Stomach (tissue), 9 donors: ENCODE results near the gene SYDE1. TPM values are rescaled to one million over a fixed set of nuclear protein-coding genes. Genes with fewer than 3 reads are reported as not detected.
A peak's percentile ranks its signal among the peaks of the same experiment; 100 is the strongest.

Experiments
- DNase-seq, 2 donors: peaks; one replicate each; pipeline versions ENCODE4 v3.0.0 to v3.0.0-alpha.2; 2013 to 2019
- H3K27ac ChIP-seq, 5 donors: fragments of 200-600 bp in 4 of 5; sonication (generic) in 4 of 5; one replicate each; pipeline ENCODE4 v1.5.1; 2013 to 2019; ENCODE audit warnings: mild to moderate bottlenecking in 1 of 5, moderate library complexity in 1 of 5
- H3K27me3 ChIP-seq, 3 donors: fragments of 200-600 bp; sonication (generic); one replicate each; pipeline ENCODE4 v1.5.1; 2017 to 2019; ENCODE audit warnings: mixed run types in 1 of 3
- H3K36me3 ChIP-seq, 4 donors: fragments of 200-600 bp; sonication (generic); 1 replicate in 3 of 4; 2 replicates in 1 of 4; pipeline ENCODE4 v1.5.1; 2016 to 2019
- H3K4me1 ChIP-seq, 4 donors: fragments of 200-600 bp; sonication (generic); one replicate each; pipeline ENCODE4 v1.5.1; 2016 to 2019
- H3K4me3 ChIP-seq, 4 donors: fragments of 200-600 bp; sonication (generic) in 3 of 4; one replicate each; pipeline ENCODE4 v1.5.1; 2016 to 2019; ENCODE audit warnings: mild to moderate bottlenecking in 1 of 4
- H3K9me3 ChIP-seq, 4 donors: fragments of 200-600 bp; sonication (generic); one replicate each; pipeline ENCODE4 v1.5.1; 2016 to 2019
- EP300 ChIP-seq: sonication (generic); formaldehyde crosslinking; IDR thresholded peaks from one replicate; pipeline ENCODE4 v1.6.1; 2017; ENCODE audit warnings: antibody characterized with exemption
- POLR2A ChIP-seq, 4 donors: fragments of 450-650 bp; IDR thresholded peaks; one replicate each; pipeline ENCODE4 v1.6.1; 2016; ENCODE audit warnings: antibody characterized with exemption in 4 of 4, control low read depth in 2 of 4, mild to moderate bottlenecking in 1 of 4, moderate library complexity in 1 of 4
- POLR2AphosphoS5 ChIP-seq, 3 donors: sonication (generic); formaldehyde crosslinking; IDR thresholded peaks; one replicate each; pipeline ENCODE4 v1.6.1; 2016; ENCODE audit warnings: antibody characterized with exemption in 3 of 3
- WGBS, 5 donors: extraction: QIAGEN DNeasy Blood & Tissue Kit in 3 of 5; methylation state at CpG; one replicate each; pipeline versions ENCODE4 v1.1.5 to v1.1.7; 2013 to 2018; 5-methylcytosine and 5-hydroxymethylcytosine counted together
- intact Hi-C: fragments of 100-400 bp; cut with DNase I; formaldehyde crosslinking; loops from one replicate; pipeline ENCODE4 v1.15.1; 2023; ENCODE audit warnings: low total_unique reads
- polyA plus RNA-seq, 3 donors: library from polyadenylated mRNA; stranded (reverse); fragments of 200-250 nt; gene quantifications; one replicate each; pipeline ENCODE4 v1.2.3, GENCODE V29; 2013
- total RNA-seq, 5 donors: library from RNA; depleted of rRNA; stranded (reverse); fragments of >200 nt; gene quantifications; one replicate each; pipeline versions ENCODE4 v1.1.0 to v1.2.3, GENCODE V29; 2014 to 2016
- TF ChIP-seq, protein P1 (sequence below), 7 experiments: fragments of 450-650 bp in 4 of 7; fragments of 200-600 bp in 3 of 7; sonication (generic) in 3 of 7; IDR thresholded peaks; one replicate each; pipeline ENCODE4 v1.5.1; 2016 to 2019; ENCODE audit warnings: antibody characterized with exemption in 7 of 7, control low read depth in 2 of 7, mild to moderate bottlenecking in 1 of 7
- donor health status: healthy with polysubstance abuse.
- donor health status: Bipolar disorder and iron deficiency.
- donor health status: healthy.

SYDE1 gene
- total and polyA plus RNA-seq, 8 donors, result 2.0 to 19.6 (median 9.6) TPM

DNA sequence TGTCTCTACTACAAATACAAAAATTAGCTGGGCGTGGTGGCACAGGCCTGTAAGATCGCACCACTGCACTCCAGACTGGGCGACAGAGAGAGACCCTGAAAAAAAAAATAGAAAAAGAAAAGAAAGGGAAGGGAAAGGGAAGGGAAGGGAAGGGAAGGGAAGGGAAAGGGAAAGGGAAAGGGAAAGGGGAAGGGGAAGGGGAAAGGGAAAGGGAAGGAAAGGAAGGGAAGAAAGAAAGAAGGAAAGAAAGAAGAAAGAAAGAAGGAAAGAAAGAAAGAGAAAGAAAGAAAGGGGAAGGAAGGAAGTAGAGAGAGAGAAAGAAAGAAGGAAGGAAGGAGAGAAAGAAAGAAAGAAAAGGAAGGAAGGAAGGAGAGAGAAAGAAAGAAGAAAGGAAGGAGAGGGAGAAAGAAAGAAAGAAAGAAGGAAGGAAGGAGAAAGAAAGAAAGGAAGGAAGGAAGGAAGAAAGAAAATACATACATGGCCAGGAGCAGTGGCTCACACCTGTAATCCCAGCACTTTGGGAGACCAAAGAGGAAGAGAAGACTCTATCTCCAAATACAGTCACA, 8.1 kb upstream of the SYDE1 start:
- no peaks in the 10 kb centered on the region for H3K4me1 ChIP-seq
- H3K27me3 ChIP-seq, result peaks cover 0 to 4% (median 0%) of the 10 kb centered on the region in 3 donors
- intact Hi-C loops, result no loop called here
- DNase-seq, result no peak
- WGBS, 5 donors, result 80 to 91% (median 88%) methylated on average over 3 of the region's 3 CpGs
- no peak overlapping the region for H3K4me3 ChIP-seq
- peaks cover 5 to 15% (median 11%) of the 10 kb centered on the region in 4 donors for H3K9me3 ChIP-seq
- TF ChIP-seq, protein P1, sequence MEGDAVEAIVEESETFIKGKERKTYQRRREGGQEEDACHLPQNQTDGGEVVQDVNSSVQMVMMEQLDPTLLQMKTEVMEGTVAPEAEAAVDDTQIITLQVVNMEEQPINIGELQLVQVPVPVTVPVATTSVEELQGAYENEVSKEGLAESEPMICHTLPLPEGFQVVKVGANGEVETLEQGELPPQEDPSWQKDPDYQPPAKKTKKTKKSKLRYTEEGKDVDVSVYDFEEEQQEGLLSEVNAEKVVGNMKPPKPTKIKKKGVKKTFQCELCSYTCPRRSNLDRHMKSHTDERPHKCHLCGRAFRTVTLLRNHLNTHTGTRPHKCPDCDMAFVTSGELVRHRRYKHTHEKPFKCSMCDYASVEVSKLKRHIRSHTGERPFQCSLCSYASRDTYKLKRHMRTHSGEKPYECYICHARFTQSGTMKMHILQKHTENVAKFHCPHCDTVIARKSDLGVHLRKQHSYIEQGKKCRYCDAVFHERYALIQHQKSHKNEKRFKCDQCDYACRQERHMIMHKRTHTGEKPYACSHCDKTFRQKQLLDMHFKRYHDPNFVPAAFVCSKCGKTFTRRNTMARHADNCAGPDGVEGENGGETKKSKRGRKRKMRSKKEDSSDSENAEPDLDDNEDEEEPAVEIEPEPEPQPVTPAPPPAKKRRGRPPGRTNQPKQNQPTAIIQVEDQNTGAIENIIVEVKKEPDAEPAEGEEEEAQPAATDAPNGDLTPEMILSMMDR (IDR thresholded peaks at IDR 0.05), result no peak
- no peak for TF ChIP-seq POLR2AphosphoS5 (IDR thresholded peaks at IDR 0.05)
- TF ChIP-seq EP300, result no peak
- no peaks in the 10 kb centered on the region for H3K36me3 ChIP-seq
- H3K27ac ChIP-seq, result no peak overlapping the region

DNA sequence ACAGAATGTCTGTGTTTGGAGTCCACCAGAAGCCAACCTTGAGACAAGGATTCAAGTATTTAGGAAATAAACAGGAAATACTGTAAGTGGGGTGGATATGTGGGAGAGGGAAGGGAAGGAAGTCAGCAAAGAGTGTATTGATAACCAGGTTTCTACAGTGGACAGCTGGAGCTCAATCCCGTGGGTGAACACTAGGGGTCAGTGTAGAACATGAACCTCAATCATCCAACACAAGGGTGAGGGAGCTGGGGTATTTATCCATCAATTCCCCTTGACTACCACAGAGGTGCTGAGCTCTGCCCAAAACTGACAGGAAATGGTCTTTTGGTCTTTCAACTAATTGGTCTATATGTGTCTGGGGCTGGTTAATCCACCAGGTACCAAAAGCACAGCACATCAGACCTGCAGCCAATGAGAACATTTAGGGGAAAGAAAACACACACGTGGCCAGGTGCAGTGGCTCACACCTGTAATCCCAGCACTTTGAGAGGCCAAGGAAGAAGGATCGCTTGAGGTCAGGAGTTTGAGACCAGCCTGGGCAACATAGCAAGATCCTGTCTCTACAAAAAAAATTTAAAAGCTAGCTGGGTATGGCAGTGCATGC, 5.6 kb upstream of the SYDE1 start:
- TF ChIP-seq POLR2AphosphoS5 (IDR thresholded peaks at IDR 0.05), result no peak
- TF ChIP-seq, protein P1 (IDR thresholded peaks at IDR 0.05), result peak in 4 of 7 experiments; percentile 47 to 62 (median 50)

GRCh38 chr19:15104003-15104402, 3.2 kb upstream of the SYDE1 start:
- WGBS, 5 donors, result 72 to 94% (median 82%) methylated on average over 1 of the region's 1 CpG
- intact Hi-C loops, result no loop called here
- peaks cover 0 to 25% (median 15%) of the 10 kb centered on the region in 4 donors for H3K4me1 ChIP-seq

More for the DNA sequence above, 5.6 kb upstream of the SYDE1 start:
- WGBS, 5 donors, result 58 to 61% (median 60%) methylated on average over 3 of the region's 3 CpGs
- no peaks in the 10 kb centered on the region for H3K36me3 ChIP-seq
- peaks cover 5 to 27% (median 20%) of the 10 kb centered on the region in 4 donors for H3K9me3 ChIP-seq
- H3K27me3 ChIP-seq, result peaks cover 0 to 11% (median 0%) of the 10 kb centered on the region in 3 donors
- intact Hi-C loops, result no loop called here
- H3K4me3 ChIP-seq, result no peak overlapping the region
- DNase-seq, result peak; percentile 52 to 61
- H3K27ac ChIP-seq, result no peak overlapping the region
- peaks cover 0 to 3% (median under 1%) of the 10 kb centered on the region in 4 donors for H3K4me1 ChIP-seq

DNA sequence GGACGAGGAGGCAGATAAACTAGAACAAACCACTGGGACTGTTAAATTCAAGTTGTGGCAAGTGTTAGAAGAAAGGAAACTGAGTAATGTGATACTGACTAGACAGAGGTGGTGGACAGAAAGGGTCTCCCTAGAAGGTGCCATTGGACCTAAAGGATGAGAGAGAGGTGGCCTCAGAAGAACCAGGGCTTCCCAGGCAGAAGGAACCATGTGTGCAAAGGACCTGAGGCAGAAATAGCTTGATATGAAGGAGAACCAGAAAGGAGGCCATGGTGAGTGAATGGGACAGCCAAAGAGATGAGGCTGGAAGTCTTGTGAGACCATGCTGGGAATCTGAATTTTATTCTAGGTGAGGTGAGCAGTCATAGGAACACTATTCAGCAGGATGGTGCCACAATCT, 2.8 kb upstream of the SYDE1 start:
- peaks cover 0 to 5% (median 3%) of the 10 kb centered on the region in 4 donors for H3K36me3 ChIP-seq
- DNase-seq, result no peak

More at GRCh38 chr19:15104003-15104402, 3.2 kb upstream of the SYDE1 start:
- Histone ChIP-seq H3K27ac (no peak overlapping the region), H3K27me3 (peaks cover 0 to 34% (median 5%) of the 10 kb centered on the region in 3 donors), H3K9me3 (peaks cover 5 to 27% (median 20%) of the 10 kb centered on the region in 4 donors), H3K36me3 (peaks cover 0 to under 1% (median under 1%) of the 10 kb centered on the region in 4 donors), H3K4me3 (no peak overlapping the region)
- no peak for DNase-seq
- TF ChIP-seq POLR2AphosphoS5 (IDR thresholded peaks at IDR 0.05) (no peak), EP300 (no peak), POLR2A (IDR thresholded peaks at IDR 0.05) (no peak)
- TF ChIP-seq, protein P1 (IDR thresholded peaks at IDR 0.05), result no peak

More for the DNA sequence above, 2.8 kb upstream of the SYDE1 start:
- Histone ChIP-seq H3K4me3 (no peak overlapping the region), H3K9me3 (peaks cover 5 to 27% (median 20%) of the 10 kb centered on the region in 4 donors), H3K4me1 (peaks cover 0 to 27% (median 17%) of the 10 kb centered on the region in 4 donors), H3K27me3 (peaks cover 0 to 38% (median 5%) of the 10 kb centered on the region in 3 donors), H3K27ac (no peak overlapping the region)
- 65 to 81% (median 79%) methylated on average over 1 of the region's 1 CpG for WGBS, 5 donors
- TF ChIP-seq POLR2A (IDR thresholded peaks at IDR 0.05) (no peak), POLR2AphosphoS5 (IDR thresholded peaks at IDR 0.05) (no peak), EP300 (no peak)
- TF ChIP-seq, protein P1 (IDR thresholded peaks at IDR 0.05), result no peak
- intact Hi-C loops, result no loop called here
